Upper lobe of left lung (tissue), 6 donors: ENCODE results near the gene SLC50A1. TPM values are rescaled to one million over a fixed set of nuclear protein-coding genes. Genes with fewer than 3 reads are reported as not detected.
A peak's percentile ranks its signal among the peaks of the same experiment; 100 is the strongest.

Source experiments
- ATAC-seq, 2 donors: fragments of 200-7000 bp; cut with Tn5 transposase; one replicate each; pipeline ENCODE4 v1.9.1; 2022; ENCODE audit warnings: mild to moderate bottlenecking in 2 of 2, moderate library complexity in 2 of 2; ENCODE audit not compliant: low FRiP score in 2 of 2
- DNase-seq, 2 donors: peaks; one replicate each; pipeline ENCODE4 v3.0.0-alpha.2; 2019 to 2020
- H3K27ac ChIP-seq, 4 donors: fragments of 200-600 bp; sonication (generic); one replicate each; pipeline ENCODE4 v1.5.1; 2016 to 2019
- H3K27me3 ChIP-seq, 4 donors: fragments of 200-600 bp; sonication (generic); one replicate each; pipeline ENCODE4 v1.5.1; 2017 to 2019
- H3K36me3 ChIP-seq, 4 donors: fragments of 200-600 bp; sonication (generic); one replicate each; pipeline ENCODE4 v1.5.1; 2016 to 2019
- H3K4me1 ChIP-seq, 4 donors: fragments of 200-600 bp; sonication (generic); one replicate each; pipeline ENCODE4 v1.5.1; 2018 to 2019
- H3K4me3 ChIP-seq, 4 donors: fragments of 200-600 bp; sonication (generic); one replicate each; pipeline ENCODE4 v1.5.1; 2017 to 2019; ENCODE audit warnings: mild to moderate bottlenecking in 2 of 4, moderate library complexity in 1 of 4
- H3K9me3 ChIP-seq, 4 donors: fragments of 200-600 bp; sonication (generic); one replicate each; pipeline ENCODE4 v1.5.1; 2018 to 2019
- EP300 ChIP-seq, 4 donors: sonication (generic); formaldehyde crosslinking; IDR thresholded peaks; one replicate each; pipeline ENCODE4 v1.5.1; 2017; ENCODE audit warnings: antibody characterized with exemption in 4 of 4, control low read depth in 2 of 4
- POLR2A ChIP-seq, 4 donors: fragments of 450-650 bp; IDR thresholded peaks; one replicate each; pipeline ENCODE4 v1.5.1; 2016 to 2017; ENCODE audit warnings: antibody characterized with exemption in 4 of 4, mild to moderate bottlenecking in 2 of 4
- POLR2AphosphoS5 ChIP-seq, 2 donors: sonication (generic); formaldehyde crosslinking; IDR thresholded peaks; one replicate each; pipeline ENCODE4 v1.5.1; 2017; ENCODE audit warnings: antibody characterized with exemption in 2 of 2
- whole genome bisulfite sequencing, 2 donors: methylation state at CpG; one replicate each; pipeline ENCODE4 v1.1.5; 2017 to 2018; 5-methylcytosine and 5-hydroxymethylcytosine counted together
- total RNA-seq, 6 donors: library from RNA; depleted of rRNA in 4 of 6; stranded (reverse); fragments of >200 nt in 4 of 6; gene quantifications; one replicate each; pipeline versions ENCODE4 v1.1.0 to v1.2.1, GENCODE V29; 2016 to 2021
- TF ChIP-seq, protein P1 (sequence below), 6 experiments: fragments of 450-650 bp in 4 of 6; fragments of 200-600 bp in 2 of 6; sonication (generic) in 2 of 6; IDR thresholded peaks; one replicate each; pipeline ENCODE4 v1.5.1; 2016 to 2019; ENCODE audit warnings: antibody characterized with exemption in 6 of 6
- donor health status: DM: no; HTN: no; CAD: no; lungs with moderate emphysema.
- donor health status: DM: no; HTN: yes; CAD: no; lungs with severe emphysema.

SLC50A1 gene
- total RNA-seq, 6 donors from 2014 or later, result 19.9 to 49.9 (median 42.7) TPM

- TF ChIP-seq EP300 (IDR thresholded peaks at IDR 0.05), result no peak
- TF ChIP-seq POLR2A (IDR thresholded peaks at IDR 0.05), result no peak
- TF ChIP-seq POLR2AphosphoS5 (IDR thresholded peaks at IDR 0.05), result no peak
- TF ChIP-seq, protein P1, sequence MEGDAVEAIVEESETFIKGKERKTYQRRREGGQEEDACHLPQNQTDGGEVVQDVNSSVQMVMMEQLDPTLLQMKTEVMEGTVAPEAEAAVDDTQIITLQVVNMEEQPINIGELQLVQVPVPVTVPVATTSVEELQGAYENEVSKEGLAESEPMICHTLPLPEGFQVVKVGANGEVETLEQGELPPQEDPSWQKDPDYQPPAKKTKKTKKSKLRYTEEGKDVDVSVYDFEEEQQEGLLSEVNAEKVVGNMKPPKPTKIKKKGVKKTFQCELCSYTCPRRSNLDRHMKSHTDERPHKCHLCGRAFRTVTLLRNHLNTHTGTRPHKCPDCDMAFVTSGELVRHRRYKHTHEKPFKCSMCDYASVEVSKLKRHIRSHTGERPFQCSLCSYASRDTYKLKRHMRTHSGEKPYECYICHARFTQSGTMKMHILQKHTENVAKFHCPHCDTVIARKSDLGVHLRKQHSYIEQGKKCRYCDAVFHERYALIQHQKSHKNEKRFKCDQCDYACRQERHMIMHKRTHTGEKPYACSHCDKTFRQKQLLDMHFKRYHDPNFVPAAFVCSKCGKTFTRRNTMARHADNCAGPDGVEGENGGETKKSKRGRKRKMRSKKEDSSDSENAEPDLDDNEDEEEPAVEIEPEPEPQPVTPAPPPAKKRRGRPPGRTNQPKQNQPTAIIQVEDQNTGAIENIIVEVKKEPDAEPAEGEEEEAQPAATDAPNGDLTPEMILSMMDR (IDR thresholded peaks at IDR 0.05), result no peak
- H3K27ac ChIP-seq, result no peak overlapping the region
- H3K36me3 ChIP-seq, result peaks cover 0 to 1% (median 0%) of the 10 kb centered on the region in 4 donors
- H3K4me1 ChIP-seq, result peaks cover 30 to 53% (median 41%) of the 10 kb centered on the region in 4 donors
- ATAC-seq, result no peak
- 70 to 100% methylated on average over 1 to 9 of the region's 9 CpGs for WGBS, 2 donors
- peaks cover 0 to 7% (median 3%) of the 10 kb centered on the region in 4 donors for H3K27me3 ChIP-seq
- H3K4me3 ChIP-seq, result no peak overlapping the region
- H3K9me3 ChIP-seq, result no peaks in the 10 kb centered on the region
- DNase-seq, result peak; percentile 41 to 58
These were observed 40.3 kb downstream of the SLC50A1 start for GRCh38 chr1:155175927-155176371.

GRCh38 chr1:155176544-155177071 lies 41.0 kb downstream of the SLC50A1 start:
- peaks cover 30 to 53% (median 41%) of the 10 kb centered on the region in 4 donors for H3K4me1 ChIP-seq
- peak; percentile 68 to 83 for ATAC-seq
- peak; percentile 73 to 91 for DNase-seq
- peak overlapping the region; percentile 16 to 76 (median 49) for H3K27ac ChIP-seq
- 20 to 64% methylated on average over 4 to 8 of the region's 8 CpGs for WGBS, 2 donors
- H3K36me3 ChIP-seq, result no peaks in the 10 kb centered on the region
- no peaks in the 10 kb centered on the region for H3K9me3 ChIP-seq
- peaks cover 0 to 7% (median 3%) of the 10 kb centered on the region in 4 donors for H3K27me3 ChIP-seq
- TF ChIP-seq, protein P1 (IDR thresholded peaks at IDR 0.05), result peak; percentile 89 to 95 (median 92)
- no peak for TF ChIP-seq POLR2A (IDR thresholded peaks at IDR 0.05)
- H3K4me3 ChIP-seq, result no peak overlapping the region

DNA sequence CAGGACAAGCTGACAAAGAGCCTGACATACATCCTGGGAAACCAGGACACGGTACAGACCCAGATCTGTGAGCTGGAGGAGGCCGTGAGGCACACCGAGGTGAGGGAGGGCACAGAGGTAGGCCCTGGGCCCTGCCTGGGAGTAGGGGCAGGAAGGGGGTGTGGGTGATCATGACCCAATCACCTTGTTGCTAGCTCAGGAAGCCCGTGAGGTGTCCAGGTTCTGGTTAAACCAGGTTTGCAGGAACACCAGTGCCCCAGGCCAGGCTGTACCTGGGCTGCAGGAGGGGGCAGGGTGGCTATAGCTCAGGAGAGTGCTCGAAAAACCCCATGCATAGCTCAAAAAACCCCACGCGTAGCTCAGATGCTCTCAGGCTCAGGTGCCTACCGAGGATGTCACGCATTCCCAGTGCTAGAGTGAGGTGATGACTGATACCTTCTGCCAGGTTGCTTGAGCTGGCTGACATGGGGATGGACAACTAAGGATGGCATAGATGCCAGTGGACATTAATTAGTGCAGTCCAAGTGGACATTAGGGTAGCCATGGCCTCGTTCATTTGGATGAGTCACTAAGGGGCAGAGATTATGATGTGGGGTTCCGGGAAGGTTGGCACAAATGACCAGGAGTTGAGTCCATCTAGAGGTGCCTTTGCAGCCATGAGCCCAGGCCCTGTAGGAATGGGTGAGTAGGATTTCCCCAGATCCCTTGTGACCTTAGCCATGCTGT lies 41.7 kb downstream of the SLC50A1 start:
- DNase-seq, result peak in 1 of 2 donors; percentile 88
- peak in 1 of 2 donors; percentile 54 for ATAC-seq
- TF ChIP-seq EP300 (IDR thresholded peaks at IDR 0.05) (peak in 1 of 4 donors; percentile 54), POLR2A (IDR thresholded peaks at IDR 0.05) (peak in 1 of 4 donors; percentile 36), POLR2AphosphoS5 (IDR thresholded peaks at IDR 0.05) (no peak)

DNA sequence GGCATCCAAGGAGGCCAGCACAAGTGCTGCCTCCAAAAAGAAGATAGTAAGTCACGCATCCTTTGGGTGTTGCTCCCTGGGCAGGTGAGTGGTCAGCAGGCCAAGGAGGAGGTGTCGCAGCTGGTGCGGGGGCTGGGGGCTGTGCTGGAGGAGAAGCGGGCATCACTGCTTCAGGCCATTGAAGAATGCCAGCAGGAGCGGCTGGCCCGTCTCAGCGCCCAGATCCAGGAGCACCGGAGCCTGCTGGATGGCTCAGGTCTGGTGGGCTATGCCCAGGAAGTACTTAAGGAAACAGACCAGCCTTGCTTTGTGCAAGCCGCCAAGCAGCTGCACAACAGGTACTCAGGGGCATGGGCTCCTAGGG lies 42.2 kb downstream of the SLC50A1 start:
- WGBS, 2 donors, result 95 to 97% methylated on average over 9 of the region's 9 CpGs
- no peak for ATAC-seq
- H3K27me3 ChIP-seq, result peaks cover 0 to 7% (median 3%) of the 10 kb centered on the region in 4 donors
- no peak for TF ChIP-seq EP300 (IDR thresholded peaks at IDR 0.05)
- TF ChIP-seq POLR2A (IDR thresholded peaks at IDR 0.05), result no peak
- TF ChIP-seq, protein P1 (IDR thresholded peaks at IDR 0.05), result no peak
- no peak for TF ChIP-seq POLR2AphosphoS5 (IDR thresholded peaks at IDR 0.05)
- no peak overlapping the region for H3K4me3 ChIP-seq
- H3K27ac ChIP-seq, result peak overlapping the region in 2 of 4 donors; percentile 24 to 76
- H3K4me1 ChIP-seq, result peaks cover 24 to 44% (median 33%) of the 10 kb centered on the region in 4 donors
- no peaks in the 10 kb centered on the region for H3K36me3 ChIP-seq
- DNase-seq, result peak; percentile 23 to 80
- H3K9me3 ChIP-seq, result no peaks in the 10 kb centered on the region

More for the DNA sequence above, 41.7 kb downstream of the SLC50A1 start:
- WGBS, 2 donors, result 60 to 78% methylated on average over 11 of the region's 11 CpGs
- Histone ChIP-seq H3K9me3 (no peaks in the 10 kb centered on the region), H3K4me3 (no peak overlapping the region), H3K4me1 (peaks cover 26 to 49% (median 37%) of the 10 kb centered on the region in 4 donors), H3K27ac (peak overlapping the region; percentile 24 to 76 (median 49)), H3K27me3 (peaks cover 0 to 7% (median 3%) of the 10 kb centered on the region in 4 donors), H3K36me3 (no peaks in the 10 kb centered on the region)

DNA sequence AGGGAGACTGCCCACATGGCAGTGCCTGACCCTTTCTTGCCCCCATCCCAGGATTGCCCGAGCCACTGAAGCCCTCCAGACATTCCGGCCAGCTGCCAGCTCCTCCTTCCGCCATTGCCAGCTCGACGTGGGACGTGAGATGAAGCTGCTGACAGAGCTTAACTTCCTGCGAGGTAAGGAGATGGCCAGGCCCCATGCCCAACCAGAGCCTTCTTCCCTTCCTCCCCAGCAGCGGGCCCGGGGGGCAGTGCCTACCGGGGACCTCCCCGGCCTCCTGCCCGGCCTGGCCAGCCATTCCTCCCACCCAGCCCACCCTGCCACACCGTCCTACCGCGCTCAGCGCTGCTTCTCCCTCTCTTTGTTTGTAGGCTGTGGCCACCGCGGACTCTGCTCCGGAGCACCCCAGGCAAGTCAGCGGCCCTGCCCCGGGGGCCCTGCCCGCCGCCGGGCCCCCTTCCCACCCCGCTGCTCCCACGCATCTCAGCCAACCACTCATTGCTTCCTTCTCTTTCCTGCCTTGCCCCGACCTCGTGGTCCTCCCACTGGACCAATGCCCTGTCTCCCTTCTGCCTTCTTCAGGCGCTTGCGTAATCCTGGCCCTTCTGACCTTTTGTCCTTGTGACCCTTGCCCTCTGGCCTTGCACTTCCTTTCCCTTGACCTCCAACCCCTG lies 42.9 kb downstream of the SLC50A1 start:
- TF ChIP-seq POLR2AphosphoS5 (IDR thresholded peaks at IDR 0.05), result peak in 1 of 2 donors; percentile 54
- TF ChIP-seq, protein P1 (IDR thresholded peaks at IDR 0.05), result no peak
- peaks cover 21 to 40% (median 30%) of the 10 kb centered on the region in 4 donors for H3K4me1 ChIP-seq
- ATAC-seq, result peak in 1 of 2 donors; percentile 5

More for the DNA sequence above, 42.9 kb downstream of the SLC50A1 start:
- peak; percentile 35 to 84 for DNase-seq
- Histone ChIP-seq H3K27ac (peak overlapping the region in 1 of 4 donors; percentile 76), H3K4me3 (peak overlapping the region in 3 of 4 donors; percentile 14 to 21 (median 18)), H3K9me3 (no peaks in the 10 kb centered on the region), H3K36me3 (no peaks in the 10 kb centered on the region), H3K27me3 (peaks cover 0 to 6% (median 3%) of the 10 kb centered on the region in 4 donors)
- 81 to 83% methylated on average over 17 to 20 of the region's 30 CpGs for WGBS, 2 donors
